Measurements from ENCODE around the gene LDAH.

GRCh38 chr2:20675701-20676352 is 147.1 kb downstream of the LDAH start:
- TF ChIP-seq POLR2A (IDR thresholded peaks at IDR 0.05; ENCODE audit: low read depth, low read length) (no peak), CTCF (IDR thresholded peaks at IDR 0.05; ENCODE audit: extremely low read depth in 1 of 2, insufficient read depth in 1 of 2, low read depth in 1 of 2, low read length in 2 of 2) (no peak), MYC (IDR thresholded peaks at IDR 0.05; ENCODE audit: low read depth, low read length) (no peak), EZH2 (IDR thresholded peaks at IDR 0.05; ENCODE audit: borderline replicate concordance, low read depth, low read length, severe bottlenecking) (no peak), MAX (IDR thresholded peaks at IDR 0.05; ENCODE audit: insufficient read depth, insufficient read length) (no peak), GATA2 (IDR thresholded peaks at IDR 0.05; ENCODE audit: insufficient read depth, insufficient read length, low read depth, low read length) (no peak), POLR2AphosphoS5 (IDR thresholded peaks at IDR 0.05; ENCODE audit: insufficient read depth, low read depth, low read length) (no peak)

Data from endothelial cell of umbilical vein (primary cell).